Measurements from ENCODE around the gene ZNF225. TPM values are rescaled to one million over a fixed set of nuclear protein-coding genes. Genes with fewer than 3 reads are reported as not detected.

Gene ZNF225
- total and polyA plus RNA-seq, 2 of the 4 experiments (the other 2 are of a cell fraction) = 1.5 to 5.7 TPM

DNA sequence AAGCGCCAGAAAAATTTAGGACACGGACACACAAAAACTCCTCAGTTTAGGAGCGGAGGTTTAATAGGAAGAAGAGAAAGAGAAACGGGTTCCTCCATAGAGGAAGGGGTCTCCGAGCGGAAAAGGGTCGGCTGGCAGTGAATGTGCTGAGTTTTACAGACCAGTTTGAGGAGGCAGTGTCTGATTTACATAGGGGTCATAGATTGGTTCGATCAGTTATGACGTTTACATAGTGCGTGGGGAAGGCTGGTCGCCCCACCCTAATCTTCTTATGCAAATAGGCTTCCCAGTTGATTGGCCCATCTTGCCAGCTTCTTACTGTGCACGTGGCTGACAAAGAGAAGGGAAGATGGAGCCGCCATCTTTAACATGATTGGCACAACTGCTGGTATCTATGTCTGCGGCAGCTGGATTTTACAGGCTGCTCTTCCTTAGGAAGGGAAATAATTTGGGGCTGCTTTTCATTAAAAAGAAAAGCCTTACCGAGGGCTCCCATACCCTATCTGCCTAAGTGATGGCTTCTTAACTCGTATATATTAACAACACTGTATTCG is 1.2 kb upstream of the ZNF225 start:
- Histone ChIP-seq H2BK5ac (ENCODE audit: low read depth, low read length, poor library complexity, severe bottlenecking) (no peak overlapping the region), H3K9me1 (ENCODE audit: insufficient read depth, low read length) (no peaks in the 10 kb centered on the region), H2AK5ac (ENCODE audit: low read depth, low read length) (no peak overlapping the region), H2AK9ac (replicated peaks; ENCODE audit: low read depth, low read length, poor library complexity) (no peak overlapping the region), H3K56ac (ENCODE audit: extremely low read depth, insufficient read depth, low read length) (no peak overlapping the region), H3K36me3 (ENCODE audit: control insufficient read depth, insufficient read depth, low read length) (peaks cover 17% of the 10 kb centered on the region), H3K14ac (replicated peaks; ENCODE audit: low read depth, low read length) (peak overlapping the region; percentile 10; the same call in 1 of the 2 replicates), H4K20me1 (ENCODE audit: insufficient read depth, low read length) (no peaks in the 10 kb centered on the region), H3K9ac (ENCODE audit: low read depth, low read length) (no peak overlapping the region), H3K4me3 (ENCODE audit: insufficient read depth, low read depth, low read length) (peak overlapping the region; percentile 67), H3K4me2 (ENCODE audit: low read depth, low read length) (peak overlapping the region; percentile 62), H4K8ac (ENCODE audit: low read depth in 2 of 2, low read length in 2 of 2) (peak overlapping the region in 1 of 2 experiments; percentile 65; a peak in 1 of 4 replicates), H2AFZ (replicated peaks; ENCODE audit: low read length, poor library complexity) (peak overlapping the region; percentile 52), H2BK120ac (ENCODE audit: low read depth, low read length) (no peak overlapping the region), H3K18ac (ENCODE audit: low read depth, low read length) (no peak overlapping the region), H3K27me3 (ENCODE audit: control insufficient read depth, insufficient read depth, low read length) (no peaks in the 10 kb centered on the region), H3K27ac (ENCODE audit: insufficient read depth, low read length) (no peak overlapping the region), H2BK20ac (ENCODE audit: low read depth, low read length) (no peak overlapping the region), H4K5ac (ENCODE audit: low read depth, low read length) (no peak overlapping the region), H3K4ac (ENCODE audit: low read depth, low read length) (no peak overlapping the region), H3K23ac (ENCODE audit: low read depth, low read length) (peak overlapping the region; percentile 25; the same call in 1 of the 2 replicates), H3K79me1 (ENCODE audit: low read depth in 1 of 2, low read length in 2 of 2) (peaks cover 9 to 28% of the 10 kb centered on the region in 2 experiments; a peak in 3 of 4 replicates), H3K9me3 (ENCODE audit: control insufficient read depth, insufficient read depth, low read length) (peaks cover 16% of the 10 kb centered on the region), H2BK15ac (ENCODE audit: low read depth, low read length) (no peak overlapping the region), H3K4me1 (ENCODE audit: control insufficient read depth, insufficient read depth, low read length) (no peaks in the 10 kb centered on the region), H4K91ac (ENCODE audit: insufficient read depth, low read depth, low read length) (no peak overlapping the region)
- peak; percentile 40 for ATAC-seq (ENCODE audit: low read depth)
- dilution Hi-C loops (cut with HindIII; ENCODE audit: low sequenced_read_pairs, unreplicated experiment) = no loop called here
- POLR2A ChIA-PET (ENCODE audit: unreplicated experiment) = no interaction called here
- CTCF ChIA-PET = interaction anchor here (0.6 kb wide), 1 partner anchor 523 kb away, joined by 7 read pairs; no protein-coding TSS in a partner anchor
- in situ Hi-C loops (cut with MboI; ENCODE audit: low sequenced_read_pairs) = no loop called here
- BruUV-seq (replicated peaks) = no TSS peak
- intact Hi-C loops (cut with micrococcal nuclease) = loop anchor here (2.0 to 5.0 kb wide), 2 partner anchors 53 to 100 kb away; partner anchors contain the start of genes ZNF226 and ZNF227
- no CpG with 5 or more reads among the region's 17 CpGs for WGBS, 2 experiments (ENCODE audit: extremely low coverage in 2 of 2, insufficient read length in 1 of 2)
- DNase-seq = peak; percentile 92
- TF ChIP-seq CEBPB (IDR thresholded peaks at IDR 0.05; ENCODE audit: low read depth, low read length) (peak; percentile 51), POLR2A (IDR thresholded peaks at IDR 0.05; ENCODE audit: low read depth, low read length) (peak; percentile 75), BHLHE40 (IDR thresholded peaks at IDR 0.05; ENCODE audit: low read depth, low read length) (peak; percentile 68; the same call in 1 of the 2 replicates), MXI1 (IDR thresholded peaks at IDR 0.05; ENCODE audit: borderline replicate concordance, low read depth, low read length) (peak; percentile 43; the same call in 1 of the 2 replicates), MAFK (IDR thresholded peaks at IDR 0.05; ENCODE audit: low read depth, low read length) (no peak), RAD21 (IDR thresholded peaks at IDR 0.05; ENCODE audit: low read length) (no peak), NFE2L2 (IDR thresholded peaks at IDR 0.05; ENCODE audit: low read depth, low read length) (no peak)
- TF ChIP-seq, protein P1, sequence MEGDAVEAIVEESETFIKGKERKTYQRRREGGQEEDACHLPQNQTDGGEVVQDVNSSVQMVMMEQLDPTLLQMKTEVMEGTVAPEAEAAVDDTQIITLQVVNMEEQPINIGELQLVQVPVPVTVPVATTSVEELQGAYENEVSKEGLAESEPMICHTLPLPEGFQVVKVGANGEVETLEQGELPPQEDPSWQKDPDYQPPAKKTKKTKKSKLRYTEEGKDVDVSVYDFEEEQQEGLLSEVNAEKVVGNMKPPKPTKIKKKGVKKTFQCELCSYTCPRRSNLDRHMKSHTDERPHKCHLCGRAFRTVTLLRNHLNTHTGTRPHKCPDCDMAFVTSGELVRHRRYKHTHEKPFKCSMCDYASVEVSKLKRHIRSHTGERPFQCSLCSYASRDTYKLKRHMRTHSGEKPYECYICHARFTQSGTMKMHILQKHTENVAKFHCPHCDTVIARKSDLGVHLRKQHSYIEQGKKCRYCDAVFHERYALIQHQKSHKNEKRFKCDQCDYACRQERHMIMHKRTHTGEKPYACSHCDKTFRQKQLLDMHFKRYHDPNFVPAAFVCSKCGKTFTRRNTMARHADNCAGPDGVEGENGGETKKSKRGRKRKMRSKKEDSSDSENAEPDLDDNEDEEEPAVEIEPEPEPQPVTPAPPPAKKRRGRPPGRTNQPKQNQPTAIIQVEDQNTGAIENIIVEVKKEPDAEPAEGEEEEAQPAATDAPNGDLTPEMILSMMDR (conservative IDR thresholded peaks at IDR 0.05; ENCODE audit: low read depth, low read length) = no peak
- TF ChIP-seq, protein P2, sequence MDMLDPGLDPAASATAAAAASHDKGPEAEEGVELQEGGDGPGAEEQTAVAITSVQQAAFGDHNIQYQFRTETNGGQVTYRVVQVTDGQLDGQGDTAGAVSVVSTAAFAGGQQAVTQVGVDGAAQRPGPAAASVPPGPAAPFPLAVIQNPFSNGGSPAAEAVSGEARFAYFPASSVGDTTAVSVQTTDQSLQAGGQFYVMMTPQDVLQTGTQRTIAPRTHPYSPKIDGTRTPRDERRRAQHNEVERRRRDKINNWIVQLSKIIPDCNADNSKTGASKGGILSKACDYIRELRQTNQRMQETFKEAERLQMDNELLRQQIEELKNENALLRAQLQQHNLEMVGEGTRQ (IDR thresholded peaks at IDR 0.05; ENCODE audit: low read depth, low read length) = peak; percentile 76
